ENCODE results near the gene LTBP1.

DNA sequence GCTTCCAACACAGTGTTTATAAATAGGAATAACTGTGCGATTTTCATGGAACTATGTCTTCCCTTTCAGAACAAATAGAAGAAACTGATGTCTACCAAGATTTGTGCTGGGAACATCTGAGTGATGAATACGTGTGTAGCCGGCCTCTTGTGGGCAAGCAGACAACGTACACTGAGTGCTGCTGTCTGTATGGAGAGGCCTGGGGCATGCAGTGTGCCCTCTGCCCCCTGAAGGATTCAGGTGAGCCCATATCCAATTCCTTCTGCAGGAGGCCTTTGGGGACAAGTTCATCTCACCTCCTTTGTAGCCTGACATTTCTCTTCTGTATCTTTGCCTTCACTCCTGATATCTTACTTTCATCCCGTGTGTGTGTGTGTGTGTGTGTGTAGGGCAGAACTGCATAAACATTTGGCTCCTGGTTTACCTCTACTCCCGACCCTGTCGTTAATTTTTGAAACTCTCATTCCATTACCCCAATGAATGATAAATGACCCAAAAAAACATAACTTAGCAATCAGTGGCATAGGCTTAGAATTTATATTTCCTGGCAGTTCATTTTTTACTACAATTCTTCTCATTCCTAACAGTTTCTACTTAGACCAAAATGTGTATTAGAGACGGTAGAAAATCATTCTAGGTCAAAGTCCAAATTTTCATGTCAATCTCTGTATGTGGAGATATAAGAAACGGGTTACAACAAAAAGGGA is 418.7 kb downstream of the LTBP1 start:
- TF ChIP-seq, protein P1, sequence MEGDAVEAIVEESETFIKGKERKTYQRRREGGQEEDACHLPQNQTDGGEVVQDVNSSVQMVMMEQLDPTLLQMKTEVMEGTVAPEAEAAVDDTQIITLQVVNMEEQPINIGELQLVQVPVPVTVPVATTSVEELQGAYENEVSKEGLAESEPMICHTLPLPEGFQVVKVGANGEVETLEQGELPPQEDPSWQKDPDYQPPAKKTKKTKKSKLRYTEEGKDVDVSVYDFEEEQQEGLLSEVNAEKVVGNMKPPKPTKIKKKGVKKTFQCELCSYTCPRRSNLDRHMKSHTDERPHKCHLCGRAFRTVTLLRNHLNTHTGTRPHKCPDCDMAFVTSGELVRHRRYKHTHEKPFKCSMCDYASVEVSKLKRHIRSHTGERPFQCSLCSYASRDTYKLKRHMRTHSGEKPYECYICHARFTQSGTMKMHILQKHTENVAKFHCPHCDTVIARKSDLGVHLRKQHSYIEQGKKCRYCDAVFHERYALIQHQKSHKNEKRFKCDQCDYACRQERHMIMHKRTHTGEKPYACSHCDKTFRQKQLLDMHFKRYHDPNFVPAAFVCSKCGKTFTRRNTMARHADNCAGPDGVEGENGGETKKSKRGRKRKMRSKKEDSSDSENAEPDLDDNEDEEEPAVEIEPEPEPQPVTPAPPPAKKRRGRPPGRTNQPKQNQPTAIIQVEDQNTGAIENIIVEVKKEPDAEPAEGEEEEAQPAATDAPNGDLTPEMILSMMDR (IDR thresholded peaks at IDR 0.05) = no peak
- no peak for TF ChIP-seq EZH2 (IDR thresholded peaks at IDR 0.05; ENCODE audit: borderline replicate concordance, insufficient read depth, low read depth, low read length, poor library complexity, severe bottlenecking)
